Naive thymus-derived CD4-positive, alpha-beta T cell (primary cell): ENCODE data around the gene SERINC5. TPM values are rescaled to one million over a fixed set of nuclear protein-coding genes. Genes with fewer than 3 reads are reported as not detected.

Experiments used
- ATAC-seq: fragments of 150-1000 bp; cut with Tn5 transposase; 2 replicates; pipeline ENCODE4 v1.10.0; 2021; ENCODE audit warnings: mild to moderate bottlenecking, moderate library complexity
- CTCF ChIA-PET: fragments of 350-600 bp; sonication (Branson Sonifier 250); formaldehyde crosslinking; loops from one replicate; lab custom pipeline; 2021; ENCODE audit warnings: antibody characterized with exemption; lab: Charles Lee
- POLR2A ChIA-PET: fragments of 350-600 bp; sonication (Branson Sonifier 250); formaldehyde crosslinking; loops from one replicate; lab custom pipeline; 2021; ENCODE audit warnings: antibody characterized with exemption, inconsistent platforms; lab: Charles Lee
- DNase-seq, 9 donors: peaks; one replicate each; pipeline versions ENCODE4 v3.0.0 to v3.0.0-alpha.2; 2020 to 2022; ENCODE audit warnings: mixed read lengths in 1 of 9
- H3K27ac ChIP-seq: one replicate; pipeline ENCODE4 v1.7.0; 2013; ENCODE audit warnings: mild to moderate bottlenecking, low read depth, low read length, moderate library complexity
- H3K27me3 ChIP-seq, 2 donors: one replicate each; pipeline ENCODE4 v1.7.0; 2013; ENCODE audit warnings: low read length in 2 of 2, mild to moderate bottlenecking in 2 of 2, moderate library complexity in 2 of 2; ENCODE audit not compliant: control insufficient read depth in 2 of 2, insufficient read depth in 2 of 2
- H3K36me3 ChIP-seq, 3 experiments: 1 replicate in 2 of 3; 2 replicates in 1 of 3; pipeline ENCODE4 v1.7.0; 2013; ENCODE audit warnings: low read length in 3 of 3, mild to moderate bottlenecking in 3 of 3, moderate library complexity in 1 of 3; ENCODE audit not compliant: insufficient read depth in 3 of 3, control insufficient read depth in 2 of 3
- H3K4me1 ChIP-seq, 2 donors: one replicate each; pipeline ENCODE4 v1.7.0; 2013; ENCODE audit warnings: low read length in 2 of 2, mild to moderate bottlenecking in 2 of 2, moderate library complexity in 1 of 2; ENCODE audit not compliant: control insufficient read depth in 2 of 2, insufficient read depth in 2 of 2
- H3K4me3 ChIP-seq: 2 replicates; pipeline ENCODE4 v1.7.0; 2013; ENCODE audit warnings: mild to moderate bottlenecking, low read length
- H3K9me3 ChIP-seq, 3 experiments: 1 replicate in 2 of 3; 2 replicates in 1 of 3; pipeline ENCODE4 v1.7.0; 2013; ENCODE audit warnings: low read length in 3 of 3; ENCODE audit not compliant: control insufficient read depth in 2 of 3
- H3K27ac Mint-ChIP-seq, 9 donors: one replicate each; pipeline ENCODE4 v1.8.0; 2020 to 2022; ENCODE audit warnings: mixed read lengths in 9 of 9, mild to moderate bottlenecking in 8 of 9, moderate library complexity in 5 of 9, inconsistent platforms in 2 of 9
- H3K27me3 Mint-ChIP-seq, 5 donors: one replicate each; pipeline ENCODE4 v1.8.0; 2021 to 2022; ENCODE audit warnings: mixed read lengths in 5 of 5, mild to moderate bottlenecking in 1 of 5
- H3K36me3 Mint-ChIP-seq, 5 donors: one replicate each; pipeline ENCODE4 v1.8.0; 2020 to 2022; ENCODE audit warnings: mixed read lengths in 5 of 5, mild to moderate bottlenecking in 3 of 5, inconsistent platforms in 1 of 5
- H3K4me1 Mint-ChIP-seq, 7 donors: one replicate each; pipeline ENCODE4 v1.8.0; 2020 to 2022; ENCODE audit warnings: mixed read lengths in 7 of 7, mild to moderate bottlenecking in 3 of 7, inconsistent platforms in 1 of 7
- H3K4me3 Mint-ChIP-seq, 10 donors: one replicate each; pipeline ENCODE4 v1.8.0; 2020 to 2022; ENCODE audit warnings: mild to moderate bottlenecking in 10 of 10, mixed read lengths in 10 of 10, moderate library complexity in 6 of 10, inconsistent platforms in 2 of 10
- H3K9me3 Mint-ChIP-seq, 11 donors: one replicate each; pipeline ENCODE4 v1.8.0; 2020 to 2022; ENCODE audit warnings: mixed read lengths in 11 of 11, mild to moderate bottlenecking in 4 of 11, inconsistent platforms in 1 of 11, moderate library complexity in 1 of 11
- intact Hi-C, 2 donors: fragments of 100-400 bp; cut with micrococcal nuclease; formaldehyde crosslinking; loops; one replicate each; pipeline ENCODE4 v1.15.1; 2023
- polyA plus RNA-seq, 2 donors: library from polyadenylated mRNA; unstranded; fragments of 300-500 nt; fragmentation: Illumina TruSeq; gene quantifications; one replicate each; pipeline ENCODE4 v1.2.3, GENCODE V29; 2021
- total RNA-seq, 6 experiments: library from RNA in 5 of 6; stranded (reverse) in 5 of 6; gene quantifications; 1 replicate in 5 of 6; 2 replicates in 1 of 6; pipeline ENCODE4 v1.2.3 and lab custom pipeline; 2021 to 2026

The SERINC5 gene
- total and polyA plus RNA-seq, 7 experiments from 2014 or later: 34.3 to 164 (median 101) TPM

GRCh38 chr5:80125022-80125961, 130.6 kb downstream of the SERINC5 start:
- H3K9me3 ChIP-seq: no peaks in the 10 kb centered on the region
- CTCF ChIA-PET: interaction anchor here (0.8 to 3.0 kb wide), 5 partner anchors 11 to 80 kb away, joined by 3 to 11 read pairs (median 6); no protein-coding TSS in a partner anchor
- H3K36me3 ChIP-seq: no peaks in the 10 kb centered on the region
- H3K27ac ChIP-seq: no peak overlapping the region
- H3K4me1 Mint-ChIP-seq: peaks cover 32 to 73% (median 56%) of the 10 kb centered on the region in 7 donors
- DNase-seq: no peak
- H3K27me3 ChIP-seq: no peaks in the 10 kb centered on the region
- POLR2A ChIA-PET: interaction anchor here (0.7 to 2.8 kb wide), 12 partner anchors 9 to 129 kb away, joined by 3 to 12 read pairs (median 4); no protein-coding TSS in a partner anchor
- peak overlapping the region in 9 of 10 donors; percentile 16 to 71 (median 37) for H3K4me3 Mint-ChIP-seq
- peaks cover 11 to 20% of the 10 kb centered on the region in 2 donors for H3K4me1 ChIP-seq
- peak overlapping the region; percentile 45 to 84 (median 74) for H3K27ac Mint-ChIP-seq
- H3K9me3 Mint-ChIP-seq: peaks cover 0 to 14% (median under 1%) of the 10 kb centered on the region in 11 donors
- no peak overlapping the region for H3K4me3 ChIP-seq
- intact Hi-C loops: no loop called here
- ATAC-seq: peak; percentile 52
- H3K27me3 Mint-ChIP-seq: no peaks in the 10 kb centered on the region
- peaks cover 5 to 49% (median 34%) of the 10 kb centered on the region in 5 donors for H3K36me3 Mint-ChIP-seq

DNA sequence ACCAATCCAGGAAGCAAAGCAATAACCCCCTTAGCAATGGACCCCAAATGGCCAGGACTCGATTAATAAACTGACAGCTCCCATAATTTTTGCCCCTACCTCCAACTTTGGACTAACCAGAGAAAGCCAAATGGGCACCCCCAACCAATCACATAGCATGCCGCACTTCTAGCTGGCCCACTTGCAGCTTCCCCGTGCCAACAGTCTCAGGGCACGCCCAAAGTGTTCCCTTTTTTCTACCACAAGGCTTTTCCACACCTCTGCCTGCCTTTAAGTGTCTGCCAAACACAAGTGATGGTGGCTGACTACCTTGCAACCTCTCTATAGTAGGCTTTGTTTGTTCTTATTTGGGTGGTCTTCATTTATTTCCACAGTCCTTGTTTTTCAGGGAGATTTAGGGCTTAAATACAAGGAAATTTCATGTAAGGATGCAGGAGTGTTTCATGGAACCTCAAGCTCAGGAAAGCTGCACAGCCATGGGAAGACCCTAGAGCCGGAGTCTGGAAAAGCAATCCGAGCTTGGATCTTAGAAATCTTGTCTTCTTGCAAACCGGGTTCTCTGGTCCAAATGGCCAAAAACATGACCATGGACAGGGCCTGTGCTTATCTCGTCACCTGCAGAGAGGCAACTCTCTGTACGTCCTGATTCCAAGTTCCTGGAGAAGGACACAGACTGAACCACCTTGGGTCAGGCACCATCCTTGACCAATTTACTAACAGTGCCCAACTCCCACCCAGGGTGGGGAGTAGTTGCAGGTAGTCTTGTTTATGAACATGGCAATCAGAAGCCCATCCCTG, 131.5 kb downstream of the SERINC5 start:
- intact Hi-C loops: no loop called here
- peaks cover 34 to 75% (median 62%) of the 10 kb centered on the region in 7 donors for H3K4me1 Mint-ChIP-seq
- H3K9me3 ChIP-seq: no peaks in the 10 kb centered on the region
- H3K36me3 ChIP-seq: no peaks in the 10 kb centered on the region
- H3K27me3 ChIP-seq: no peaks in the 10 kb centered on the region
- no peak for DNase-seq
- POLR2A ChIA-PET: interaction anchor here (0.6 to 1.7 kb wide), 7 partner anchors 9 to 130 kb away, joined by 3 to 6 read pairs (median 4); no protein-coding TSS in a partner anchor
- peaks cover 11 to 20% of the 10 kb centered on the region in 2 donors for H3K4me1 ChIP-seq
- H3K4me3 Mint-ChIP-seq: peak overlapping the region in 4 of 10 donors; percentile 15 to 45 (median 32)
- no peak overlapping the region for H3K27ac ChIP-seq
- H3K4me3 ChIP-seq: no peak overlapping the region
- CTCF ChIA-PET: interaction anchor here (1.0 to 1.5 kb wide), 2 partner anchors 32 to 39 kb away, joined by 3 to 5 read pairs; no protein-coding TSS in a partner anchor
- peaks cover 5 to 55% (median 36%) of the 10 kb centered on the region in 5 donors for H3K36me3 Mint-ChIP-seq
- ATAC-seq: no peak
- peak overlapping the region in 8 of 9 donors; percentile 45 to 81 (median 70) for H3K27ac Mint-ChIP-seq
- no peaks in the 10 kb centered on the region for H3K27me3 Mint-ChIP-seq
- peaks cover 0 to 14% (median 0%) of the 10 kb centered on the region in 11 donors for H3K9me3 Mint-ChIP-seq

DNA sequence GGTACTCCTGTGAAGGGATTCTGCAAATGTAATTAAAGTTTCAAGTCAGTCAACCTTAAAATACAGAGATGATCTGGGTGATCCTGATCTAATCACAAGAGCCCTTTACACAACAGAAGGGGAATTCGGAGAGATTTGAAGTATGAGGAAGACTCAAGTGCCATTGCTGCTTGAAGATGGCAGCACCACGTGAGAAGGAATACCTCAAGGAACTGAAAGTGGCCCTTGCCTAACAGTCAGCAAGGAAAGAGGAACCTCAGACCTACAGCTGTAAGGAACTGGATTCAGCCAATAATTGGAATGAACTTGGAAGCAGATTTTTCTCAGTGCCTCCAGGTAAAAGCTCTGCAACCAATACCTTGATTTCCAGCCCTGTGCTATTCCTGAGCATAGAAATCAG, 133.3 kb downstream of the SERINC5 start:
- Mint-ChIP-seq H3K9me3 (peaks cover 0 to 17% (median 3%) of the 10 kb centered on the region in 11 donors), H3K4me1 (peaks cover 32 to 75% (median 64%) of the 10 kb centered on the region in 7 donors), H3K27ac (peak overlapping the region in 8 of 9 donors; percentile 54 to 85 (median 77)), H3K27me3 (no peaks in the 10 kb centered on the region), H3K36me3 (peaks cover 5 to 57% (median 39%) of the 10 kb centered on the region in 5 donors), H3K4me3 (peak overlapping the region in 3 of 10 donors; percentile 17 to 36 (median 32))
- POLR2A ChIA-PET: interaction anchor here (1.3 to 1.7 kb wide), 4 partner anchors 11 to 63 kb away, joined by 3 to 6 read pairs (median 5); no protein-coding TSS in a partner anchor
- Histone ChIP-seq H3K27me3 (no peaks in the 10 kb centered on the region), H3K9me3 (peaks cover 0 to 3% (median 2%) of the 10 kb centered on the region in 3 experiments), H3K4me1 (peaks cover 13 to 20% of the 10 kb centered on the region in 2 donors), H3K27ac (no peak overlapping the region), H3K36me3 (no peaks in the 10 kb centered on the region), H3K4me3 (no peak overlapping the region)
- CTCF ChIA-PET: interaction anchor here (1.5 kb wide), 1 partner anchor 31 kb away, joined by 5 read pairs; no protein-coding TSS in a partner anchor
- peak; percentile 33 for ATAC-seq
- intact Hi-C loops: no loop called here
- no peak for DNase-seq

DNA sequence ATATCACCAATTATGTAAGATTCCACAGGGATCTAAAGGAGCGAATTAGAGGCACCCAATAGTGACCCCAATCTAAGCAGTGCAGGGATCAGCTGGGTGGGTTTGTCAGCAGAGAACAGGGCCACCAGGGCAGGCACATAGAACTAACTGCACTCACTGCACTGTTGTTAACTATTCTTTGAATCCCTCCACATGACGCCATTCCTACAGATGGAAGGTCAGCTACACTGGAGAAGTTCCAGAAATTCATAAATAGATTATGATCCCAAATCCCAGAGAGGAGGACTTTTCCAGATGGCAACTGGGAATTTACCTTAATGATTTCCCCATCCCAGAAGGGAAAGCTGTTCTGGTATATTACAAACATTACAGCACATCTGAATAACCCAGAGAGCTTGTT, 136.5 kb downstream of the SERINC5 start:
- Histone ChIP-seq H3K9me3 (peaks cover 0 to 6% (median 3%) of the 10 kb centered on the region in 3 experiments), H3K27me3 (no peaks in the 10 kb centered on the region), H3K36me3 (no peaks in the 10 kb centered on the region), H3K27ac (no peak overlapping the region), H3K4me1 (peaks cover 8 to 17% of the 10 kb centered on the region in 2 donors), H3K4me3 (no peak overlapping the region)
- H3K9me3 Mint-ChIP-seq: peaks cover 0 to 36% (median 7%) of the 10 kb centered on the region in 11 donors
- peaks cover 4 to 65% (median 45%) of the 10 kb centered on the region in 5 donors for H3K36me3 Mint-ChIP-seq
- DNase-seq (no peak), ATAC-seq (no peak)
- intact Hi-C loops: no loop called here
- H3K27ac Mint-ChIP-seq: peak overlapping the region in 6 of 9 donors; percentile 9 to 52 (median 24)
- peaks cover 30 to 80% (median 72%) of the 10 kb centered on the region in 7 donors for H3K4me1 Mint-ChIP-seq
- ChIA-PET POLR2A (interaction anchor here (1.0 to 2.7 kb wide), 8 partner anchors 9 to 73 kb away, joined by 3 to 9 read pairs (median 4); no protein-coding TSS in a partner anchor), CTCF (interaction anchor here (1.0 kb wide), 2 partner anchors 27 to 167 kb away, joined by 3 read pairs; no protein-coding TSS in a partner anchor)
- H3K27me3 Mint-ChIP-seq: no peaks in the 10 kb centered on the region
- peak overlapping the region in 1 of 10 donors; percentile 29 for H3K4me3 Mint-ChIP-seq

DNA sequence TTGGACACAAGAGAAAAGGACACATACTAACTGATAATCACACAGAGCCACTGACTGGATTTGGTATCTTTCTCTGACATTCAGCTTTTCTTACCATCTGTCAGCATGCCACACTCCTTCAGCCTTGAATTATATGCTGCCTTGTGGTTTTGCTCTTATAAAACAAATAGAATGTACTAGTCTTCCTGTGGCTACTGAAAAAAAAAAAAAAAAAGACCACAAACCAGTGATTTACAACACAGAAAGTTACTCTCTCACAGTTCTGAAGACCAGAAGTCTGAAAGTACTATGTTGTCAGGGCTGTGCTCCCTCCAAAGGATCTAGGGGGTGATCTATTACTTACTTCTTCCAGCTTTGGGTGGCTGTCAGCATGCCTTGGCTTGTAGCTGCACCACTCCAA, 138.4 kb downstream of the SERINC5 start:
- H3K9me3 Mint-ChIP-seq: peaks cover 0 to 49% (median 11%) of the 10 kb centered on the region in 11 donors
- H3K27me3 Mint-ChIP-seq: no peaks in the 10 kb centered on the region
- Histone ChIP-seq H3K9me3 (peaks cover 0 to 6% (median 3%) of the 10 kb centered on the region in 3 experiments), H3K36me3 (peaks cover 0 to 4% (median 0%) of the 10 kb centered on the region in 3 experiments), H3K27me3 (no peaks in the 10 kb centered on the region), H3K4me3 (no peak overlapping the region), H3K27ac (no peak overlapping the region), H3K4me1 (peaks cover 8 to 17% of the 10 kb centered on the region in 2 donors)
- DNase-seq (no peak), ATAC-seq (no peak)
- H3K4me1 Mint-ChIP-seq: peaks cover 22 to 77% (median 68%) of the 10 kb centered on the region in 7 donors
- H3K4me3 Mint-ChIP-seq: peak overlapping the region in 7 of 10 donors; percentile 5 to 65 (median 48)
- POLR2A ChIA-PET: interaction anchor here (0.7 to 2.1 kb wide), 6 partner anchors 11 to 139 kb away, joined by 3 to 12 read pairs (median 6); partner anchors contain the start of gene SERINC5
- peak overlapping the region in 7 of 9 donors; percentile 29 to 90 (median 71) for H3K27ac Mint-ChIP-seq
- intact Hi-C loops: no loop called here
- H3K36me3 Mint-ChIP-seq: peaks cover 10 to 70% (median 54%) of the 10 kb centered on the region in 5 donors
- CTCF ChIA-PET: no interaction called here
